Measurements from ENCODE around the gene ERC1. TPM values are rescaled to one million over a fixed set of nuclear protein-coding genes. Genes with fewer than 3 reads are reported as not detected.

ERC1 gene
- total and polyA plus RNA-seq, 9 of the 15 experiments (the other 6 are each of a cell fraction or from before 2014, with no cell fraction given), result 0.74 to 11.8 (median 4.8) TPM

DNA sequence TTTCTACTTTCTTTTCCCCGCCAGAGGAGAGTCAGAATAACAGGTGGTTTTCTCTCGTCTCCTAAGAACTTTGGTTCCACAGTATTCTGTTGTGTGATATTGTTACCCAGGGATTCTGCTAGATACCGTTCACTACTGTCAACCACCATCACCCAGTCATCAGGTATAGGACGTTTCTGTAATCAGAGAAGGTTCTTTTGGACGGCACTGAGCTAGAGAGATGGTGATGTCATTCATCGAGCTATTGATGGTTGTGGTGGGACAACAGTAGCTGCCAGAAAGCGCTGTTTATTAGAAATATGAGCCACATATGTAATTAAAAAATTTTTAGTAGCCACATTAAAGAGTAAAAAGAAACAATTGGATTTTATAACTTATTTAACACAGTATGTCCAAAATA lies 17.0 kb downstream of the ERC1 start (continued):
- TF ChIP-seq, protein P1, sequence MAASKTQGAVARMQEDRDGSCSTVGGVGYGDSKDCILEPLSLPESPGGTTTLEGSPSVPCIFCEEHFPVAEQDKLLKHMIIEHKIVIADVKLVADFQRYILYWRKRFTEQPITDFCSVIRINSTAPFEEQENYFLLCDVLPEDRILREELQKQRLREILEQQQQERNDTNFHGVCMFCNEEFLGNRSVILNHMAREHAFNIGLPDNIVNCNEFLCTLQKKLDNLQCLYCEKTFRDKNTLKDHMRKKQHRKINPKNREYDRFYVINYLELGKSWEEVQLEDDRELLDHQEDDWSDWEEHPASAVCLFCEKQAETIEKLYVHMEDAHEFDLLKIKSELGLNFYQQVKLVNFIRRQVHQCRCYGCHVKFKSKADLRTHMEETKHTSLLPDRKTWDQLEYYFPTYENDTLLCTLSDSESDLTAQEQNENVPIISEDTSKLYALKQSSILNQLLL (CRISPR knock-in tag; IDR thresholded peaks at IDR 0.05; ENCODE audit: borderline replicate concordance), result no peak
- TF ChIP-seq STAT5A (IDR thresholded peaks at IDR 0.05; ENCODE audit: borderline replicate concordance, low read length) (no peak), ZNF124 (CRISPR knock-in tag; IDR thresholded peaks at IDR 0.05) (no peak), BCOR (IDR thresholded peaks at IDR 0.05) (no peak), U2AF2 (optimal IDR thresholded peaks at IDR 0.05; ENCODE audit: low read depth, low read length) (no peak), TRIM28 (IDR thresholded peaks at IDR 0.05) (no peak)

DNA sequence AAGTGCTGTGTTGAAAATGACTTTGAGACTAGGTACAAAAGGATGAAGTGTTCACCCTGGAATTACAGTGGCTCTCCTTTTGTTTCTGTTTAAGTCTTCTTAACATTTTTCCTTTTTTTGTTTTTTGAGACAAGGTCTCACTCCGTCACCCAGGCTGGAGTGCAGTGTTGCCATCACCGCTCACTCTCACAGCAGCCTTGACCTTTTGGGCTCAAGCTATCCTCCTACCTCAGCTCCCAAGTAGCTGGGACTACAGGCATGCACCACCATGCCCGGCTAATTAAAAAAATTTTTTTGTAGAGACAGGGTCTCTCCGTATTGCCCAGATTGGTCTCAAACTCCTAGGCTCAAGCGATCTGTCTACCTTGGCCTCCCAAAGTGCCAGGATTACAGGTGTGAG lies 20.1 kb downstream of the ERC1 start:
- WGBS (ENCODE audit: insufficient coverage, low coverage, missing lambda C conversion rate), result 81% methylated on average over 5 of the region's 5 CpGs
- no peaks in the 10 kb centered on the region for H4K20me1 ChIP-seq (replicated peaks; ENCODE audit: control insufficient read depth, insufficient read depth, low read length)
- no peaks in the 10 kb centered on the region for H3K79me2 ChIP-seq (ENCODE audit: control insufficient read depth, insufficient read depth, low read length)
- H3K4me3 ChIP-seq, result no peak overlapping the region
- no peaks in the 10 kb centered on the region for H3K27me3 ChIP-seq (ENCODE audit: control insufficient read depth in 2 of 2, insufficient read depth in 2 of 2, low read length in 2 of 2)
- H3K9ac ChIP-seq (ENCODE audit: insufficient read depth in 1 of 2, low read depth in 2 of 2, low read length in 2 of 2), result no peak overlapping the region
- no peak for TF ChIP-seq NR4A1 (CRISPR knock-in tag; IDR thresholded peaks at IDR 0.05)
- TF ChIP-seq NR4A1 (tag; IDR thresholded peaks at IDR 0.05), result no peak
- ChIA-PET POLR2A (no interaction called here), CTCF (ENCODE audit: low intra/inter-chr PET ratio) (no interaction called here)
- DNase-seq (ENCODE audit: extremely low read depth in 1 of 4, low spot score in 3 of 4) (no peak), FAIRE-seq (peak; percentile 23), ATAC-seq (no peak)
- no peaks in the 10 kb centered on the region for H3K9me3 ChIP-seq (replicated peaks; ENCODE audit: control insufficient read depth, insufficient read depth, low read depth, low read length)
- no peaks in the 10 kb centered on the region; a peak in 1 of 5 replicates for H3K4me1 ChIP-seq (replicated peaks in 1 of 2; ENCODE audit: control insufficient read depth in 2 of 2, insufficient read depth in 2 of 2, low read length in 2 of 2)
- BruUV-seq (replicated peaks), result no TSS peak
- in situ Hi-C loops (cut with MboI) (no loop called here), intact Hi-C loops (cut with micrococcal nuclease) (no loop called here)
- no peak overlapping the region for H3K27ac ChIP-seq (ENCODE audit: extremely low read depth, low read depth, low read length)
- H2AFZ ChIP-seq (ENCODE audit: low read depth, low read length), result no peak overlapping the region
- H3K36me3 ChIP-seq (ENCODE audit: control insufficient read depth, insufficient read depth, low read length), result no peaks in the 10 kb centered on the region
- H3K4me2 ChIP-seq (ENCODE audit: insufficient read depth, low read length), result no peak overlapping the region
- H3K9me1 ChIP-seq (ENCODE audit: control insufficient read depth, insufficient read depth, low read length), result no peaks in the 10 kb centered on the region

Measured in K562 (cell line).